K562 (cell line): ENCODE results near the gene PRKACB. TPM values are rescaled to one million over a fixed set of nuclear protein-coding genes. Genes with fewer than 3 reads are reported as not detected.

ENCODE experiments used
- ATAC-seq: fragments of 200-7000 bp; cut with Tn5 transposase; 3 replicates; pipeline ENCODE4 v1.9.1; 2020; ENCODE audit warnings: moderate library complexity
- BruUV-seq: library from RNA; stranded (reverse); fragments of 400-500 nt; replicated peaks from 2 replicates; lab custom pipeline; 2021; lab: Mats Ljungman, UMichigan
- CTCF ChIA-PET: fragments of 300-600 bp; formaldehyde crosslinking; extraction: SDS; loops from one replicate; lab custom pipeline; 2021; ENCODE audit warnings: low intra/inter-chr PET ratio; lab: Yijun Ruan, JAX
- POLR2A ChIA-PET: fragments of 300-600, 350-650 bp; sonication (Branson Sonifier 250); formaldehyde crosslinking; extraction: SDS; loops from one replicate; lab custom pipeline; 2021; ENCODE audit warnings: antibody characterized with exemption, inconsistent platforms; lab: Yijun Ruan, JAX
- DNase-seq, 4 experiments: peaks; one replicate each; pipeline versions ENCODE4 v3.0.0 to v3.0.0-alpha.2; 2011 to 2018; ENCODE audit warnings: low spot score in 3 of 4, mixed read lengths in 3 of 4; ENCODE audit errors: extremely low read depth in 1 of 4
- FAIRE-seq: peaks from 2 replicates; lab custom pipeline; 2011; peaks lifted over from hg19 to GRCh38; lab: Jason Lieb, UNC
- H2AFZ ChIP-seq: 2 replicates; pipeline ENCODE4 v1.6.0; 2011; ENCODE audit warnings: low read depth, low read length, control low read depth, inconsistent platforms
- H3K27ac ChIP-seq: fragments of 200-600 bp; 3 replicates; pipeline ENCODE4 v1.8.0; 2011; ENCODE audit warnings: low read depth, mild to moderate bottlenecking, control low read depth, inconsistent platforms, low read length, moderate library complexity, mixed read lengths; ENCODE audit errors: extremely low read depth
- H3K27me3 ChIP-seq, 2 experiments: fragments of 300-600 bp in 1 of 2; 2 replicates in 1 of 2; 3 replicates in 1 of 2; pipeline versions ENCODE4 v1.6.0 to v1.8.0; 2011; ENCODE audit warnings: inconsistent platforms in 2 of 2, low read length in 2 of 2, mild to moderate bottlenecking in 1 of 2, mixed read lengths in 1 of 2, moderate library complexity in 1 of 2; ENCODE audit not compliant: control insufficient read depth in 2 of 2, insufficient read depth in 2 of 2
- H3K36me3 ChIP-seq: fragments of 300-600 bp; 3 replicates; pipeline ENCODE4 v1.8.0; 2011; ENCODE audit warnings: mild to moderate bottlenecking, low read length, inconsistent platforms; ENCODE audit not compliant: control insufficient read depth, insufficient read depth
- H3K4me1 ChIP-seq, 2 experiments: fragments of 200-600 bp in 1 of 2; replicated peaks in 1 of 2; 2 replicates in 1 of 2; 3 replicates in 1 of 2; pipeline versions ENCODE4 v1.5.1 to v1.8.0; 2011; ENCODE audit warnings: inconsistent platforms in 2 of 2, low read length in 2 of 2, mild to moderate bottlenecking in 1 of 2, mixed read lengths in 1 of 2, moderate library complexity in 1 of 2; ENCODE audit not compliant: control insufficient read depth in 2 of 2, insufficient read depth in 2 of 2
- H3K4me2 ChIP-seq: 2 replicates; pipeline ENCODE4 v1.6.1; 2011; ENCODE audit warnings: low read length, control low read depth, inconsistent platforms, mixed read lengths; ENCODE audit not compliant: insufficient read depth
- H3K4me3 ChIP-seq: fragments of 200-600 bp; sonication (generic), shearing (Covaris generic); 2 replicates; pipeline ENCODE4 v1.5.1; 2016; ENCODE audit warnings: control low read depth, inconsistent platforms
- H3K79me2 ChIP-seq: fragments of 200-600 bp; 3 replicates; pipeline ENCODE4 v1.8.0; 2011; ENCODE audit warnings: low read length, inconsistent platforms; ENCODE audit not compliant: control insufficient read depth, insufficient read depth
- H3K9ac ChIP-seq, 2 experiments: 2 replicates each; pipeline versions ENCODE4 v1.6.0 to v1.6.1; 2011; ENCODE audit warnings: low read depth in 2 of 2, low read length in 2 of 2, control low read depth in 1 of 2, inconsistent platforms in 1 of 2, mild to moderate bottlenecking in 1 of 2, mixed read lengths in 1 of 2; ENCODE audit not compliant: insufficient read depth in 1 of 2
- H3K9me1 ChIP-seq: one replicate; pipeline ENCODE4 v1.6.0; 2011; ENCODE audit warnings: inconsistent platforms, mild to moderate bottlenecking, low read length, moderate library complexity; ENCODE audit not compliant: control insufficient read depth, insufficient read depth
- H3K9me3 ChIP-seq: replicated peaks from 2 replicates; pipeline ENCODE4 v1.5.1; 2011; ENCODE audit warnings: low read depth, low read length, inconsistent platforms; ENCODE audit not compliant: control insufficient read depth, insufficient read depth
- H4K20me1 ChIP-seq: replicated peaks from 2 replicates; pipeline ENCODE4 v1.6.1; 2011; ENCODE audit warnings: low read length, inconsistent platforms, mixed read lengths; ENCODE audit not compliant: control insufficient read depth, insufficient read depth
- DIDO1 ChIP-seq: fragments of 450-650 bp; IDR thresholded peaks from 2 replicates; pipeline ENCODE4 v1.6.1; 2016; ENCODE audit warnings: low read depth, missing biosample characterization, missing genetic modification characterization
- EZH2 ChIP-seq: IDR thresholded peaks from 2 replicates; pipeline ENCODE4 v1.6.1; 2012; ENCODE audit warnings: low read depth, mild to moderate bottlenecking, inconsistent platforms, low read length, borderline replicate concordance
- FOXJ2 ChIP-seq: fragments of 200-800 bp; sonication (Bioruptor generic); IDR thresholded peaks from 2 replicates; pipeline ENCODE4 v1.6.1; 2016; ENCODE audit warnings: missing genetic modification characterization, missing compliant biosample characterization
- GTF2F1 ChIP-seq: IDR thresholded peaks from 2 replicates; pipeline ENCODE4 v1.6.1; 2011; ENCODE audit warnings: low read depth, low read length, improper control_type of control experiment
- KAT8 ChIP-seq: fragments of 450-650 bp; IDR thresholded peaks from 2 replicates; pipeline ENCODE4 v1.6.1; 2016; ENCODE audit warnings: low read depth, mild to moderate bottlenecking
- NCOA4 ChIP-seq: fragments of 450-650 bp; IDR thresholded peaks from 2 replicates; pipeline ENCODE4 v1.6.1; 2018; ENCODE audit warnings: mild to moderate bottlenecking; ENCODE audit not compliant: partially characterized antibody
- NR3C1 ChIP-seq: sonication (generic); formaldehyde crosslinking; IDR thresholded peaks from 2 replicates; pipeline ENCODE4 v1.8.1; 2022; ENCODE audit warnings: missing genetic modification reagents
- POLR2H ChIP-seq: IDR thresholded peaks from 2 replicates; pipeline ENCODE4 v1.6.1; 2016; ENCODE audit warnings: missing genetic modification characterization, low read depth, mild to moderate bottlenecking, control low read depth, missing compliant biosample characterization, moderate library complexity
- SMAD2 ChIP-seq: fragments of 150-350 bp; IDR thresholded peaks from 2 replicates; pipeline ENCODE4 v1.6.1; 2014; ENCODE audit warnings: low read depth, mild to moderate bottlenecking, low read length
- SREBF2 ChIP-seq: sonication (generic); formaldehyde crosslinking; IDR thresholded peaks from 2 replicates; pipeline ENCODE4 v1.4.0; 2020; ENCODE audit warnings: mild to moderate bottlenecking, missing genetic modification reagents
- TAF9B ChIP-seq: fragments of 450-650 bp; IDR thresholded peaks from 2 replicates; pipeline ENCODE4 v1.6.1; 2018; ENCODE audit warnings: mild to moderate bottlenecking; ENCODE audit not compliant: partially characterized antibody
- TCF3 ChIP-seq: sonication (generic); formaldehyde crosslinking; IDR thresholded peaks from 2 replicates; pipeline ENCODE4 v1.4.0; 2020; ENCODE audit warnings: mild to moderate bottlenecking, missing genetic modification reagents
- ZNF263 ChIP-seq: sonication (generic); formaldehyde crosslinking; IDR thresholded peaks from 2 replicates; pipeline ENCODE4 v1.8.0; 2022; ENCODE audit warnings: mild to moderate bottlenecking, missing genetic modification reagents, borderline replicate concordance
- WGBS: fragments of 100-300 bp; shearing (Covaris generic); methylation state at CpG from one replicate; pipeline ENCODE4 v1.1.6; 2016; ENCODE audit warnings: low coverage, mixed read lengths; ENCODE audit not compliant: insufficient coverage; ENCODE audit errors: missing lambda C conversion rate; 5-methylcytosine and 5-hydroxymethylcytosine counted together
- in situ Hi-C: fragments of 300-500 bp; cut with MboI; formaldehyde crosslinking; loops from 4 replicates; pipeline ENCODE4 v1.15.0; 2018; ENCODE audit warnings: inconsistent platforms, mixed read lengths
- intact Hi-C: fragments of 100-400 bp; cut with micrococcal nuclease; formaldehyde crosslinking; loops from 2 replicates; pipeline ENCODE4 v1.14.2; 2022
- polyA plus RNA-seq, 8 experiments: library from polyadenylated mRNA; depleted of rRNA in 4 of 8; stranded (reverse) in 5 of 8; unstranded in 3 of 8; fragments of >200 nt; fragmentation: Nextera tagmentation in 2 of 8; fragmentation: Illumina TruSeq in 1 of 8; extraction: Ambion mirVana in 2 of 8; extraction: Trizol in 1 of 8; gene quantifications; 2 replicates each; pipeline versions ENCODE4 v1.2.1 to v1.2.3, GENCODE V29; 2011 to 2014; ENCODE audit warnings: inconsistent platforms in 1 of 8, missing spikeins in 1 of 8
- total RNA-seq, 7 experiments: library from RNA; depleted of rRNA in 6 of 7; stranded (reverse); fragments of >200 nt in 6 of 7; fragmentation: Illumina TruSeq in 2 of 7; extraction: Trizol in 2 of 7; gene quantifications; 2 replicates each; pipeline versions ENCODE4 v1.2.1 to v1.2.3, GENCODE V29; 2011 to 2021; ENCODE audit warnings: low replicate concordance in 1 of 7
- TF ChIP-seq, protein P1 (sequence below): fragments of 450-650 bp; formaldehyde crosslinking; IDR thresholded peaks from 2 replicates; pipeline ENCODE4 v1.4.0; 2020; ENCODE audit warnings: mild to moderate bottlenecking, moderate library complexity
- TF ChIP-seq, protein P2 (sequence below): sonication (generic); formaldehyde crosslinking; IDR thresholded peaks from 2 replicates; pipeline ENCODE4 v1.5.0; 2020; ENCODE audit warnings: missing genetic modification reagents

Gene PRKACB
- total and polyA plus RNA-seq, 9 of the 15 experiments (the other 6 are each of a cell fraction or from before 2014, with no cell fraction given) = 1.1 to 5.2 (median 2.8) TPM

DNA sequence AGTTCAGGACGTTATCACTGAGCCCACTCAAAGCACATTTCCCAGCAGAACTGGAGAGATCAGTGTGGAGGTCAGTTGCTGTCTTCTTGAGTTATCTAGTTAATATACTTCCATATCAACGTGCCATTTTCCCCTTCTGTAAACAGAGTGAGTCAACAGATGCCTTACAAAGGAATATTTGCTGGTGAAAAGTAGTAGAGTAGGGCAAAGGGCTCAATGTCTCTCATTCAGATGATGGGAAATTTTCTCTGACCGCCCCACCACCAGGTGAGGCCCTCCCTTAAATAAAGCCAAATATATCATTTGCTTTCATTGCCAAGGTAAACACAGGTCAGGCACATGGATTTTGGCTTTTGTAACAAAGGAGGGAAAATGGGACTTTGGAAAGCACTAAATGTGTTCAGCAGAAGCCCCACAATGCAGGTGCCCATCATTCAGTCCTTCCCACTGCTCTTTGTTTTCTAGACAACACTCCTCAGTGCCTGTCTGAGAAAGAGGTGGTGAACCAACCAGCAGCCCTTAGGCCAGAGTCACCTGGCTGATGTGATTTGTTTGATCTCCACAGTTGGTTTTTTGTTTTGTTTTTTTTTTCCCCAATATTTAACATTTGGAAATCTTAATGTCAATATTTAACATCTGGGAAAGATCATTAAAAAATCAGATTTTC is 116.9 kb downstream of the PRKACB start:
- H3K4me3 ChIP-seq = no peak overlapping the region
- no peak for ATAC-seq
- no peaks in the 10 kb centered on the region for H3K9me1 ChIP-seq
- no peak for DNase-seq
- ChIA-PET CTCF (no interaction called here), POLR2A (no interaction called here)
- TF ChIP-seq TCF3 (peak; percentile 10; the same call in 1 of the 2 replicates), NCOA4 (no peak)
- H3K27ac ChIP-seq = no peak overlapping the region
- FAIRE-seq = no peak
- H3K9me3 ChIP-seq = no peaks in the 10 kb centered on the region
- H2AFZ ChIP-seq = no peak overlapping the region
- H3K4me1 ChIP-seq = no peaks in the 10 kb centered on the region; a peak in 1 of 5 replicates
- in situ Hi-C loops (no loop called here), intact Hi-C loops (no loop called here)
- no peaks in the 10 kb centered on the region for H3K27me3 ChIP-seq
- WGBS = 11% methylated on average over 3 of the region's 3 CpGs
- no peak overlapping the region for H3K9ac ChIP-seq
- H4K20me1 ChIP-seq = no peaks in the 10 kb centered on the region
- no peaks in the 10 kb centered on the region for H3K79me2 ChIP-seq
- H3K4me2 ChIP-seq = no peak overlapping the region
- BruUV-seq = no TSS peak
- no peaks in the 10 kb centered on the region for H3K36me3 ChIP-seq

DNA sequence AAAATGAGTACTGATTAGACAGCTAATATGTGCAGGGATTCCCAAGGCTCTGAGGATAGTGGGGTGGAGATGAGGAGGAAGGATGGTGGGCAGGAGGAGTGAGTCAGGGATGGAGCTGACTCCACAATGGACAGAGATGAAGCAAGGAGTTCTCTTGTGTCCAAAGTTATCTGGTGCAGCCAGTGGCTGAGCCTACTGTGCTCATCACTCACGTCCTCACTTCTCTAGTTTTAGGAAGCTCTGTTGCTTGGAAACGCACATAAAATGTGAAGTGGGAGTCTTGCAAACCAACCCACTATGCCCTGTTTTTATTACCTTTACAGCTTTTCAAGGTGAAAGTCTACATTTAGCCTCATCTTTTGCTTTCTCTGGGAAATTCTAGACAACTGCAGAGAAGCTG is 120.9 kb downstream of the PRKACB start:
- Histone ChIP-seq H3K4me3 (no peak overlapping the region), H3K4me1 (no peaks in the 10 kb centered on the region; a peak in 1 of 5 replicates), H3K4me2 (no peak overlapping the region), H3K9me3 (no peaks in the 10 kb centered on the region), H3K9me1 (no peaks in the 10 kb centered on the region), H3K36me3 (no peaks in the 10 kb centered on the region), H3K27me3 (no peaks in the 10 kb centered on the region), H3K27ac (no peak overlapping the region), H4K20me1 (no peaks in the 10 kb centered on the region), H3K9ac (no peak overlapping the region), H3K79me2 (no peaks in the 10 kb centered on the region), H2AFZ (no peak overlapping the region)
- intact Hi-C loops (no loop called here), in situ Hi-C loops (no loop called here)
- no peak for DNase-seq
- ChIA-PET CTCF (no interaction called here), POLR2A (interaction anchor here (0.8 to 1.7 kb wide), 2 partner anchors 14 to 25 kb away, joined by 3 to 6 read pairs; no protein-coding TSS in a partner anchor)
- BruUV-seq = no TSS peak
- WGBS = 5% methylated on average over 2 of the region's 2 CpGs
- ATAC-seq = no peak
- FAIRE-seq = no peak
- TF ChIP-seq SMAD2 (no peak), SREBF2 (no peak), EZH2 (no peak), ZNF263 (CRISPR knock-in tag) (no peak), DIDO1 (tag) (no peak), KAT8 (no peak), NR3C1 (CRISPR knock-in tag) (no peak), POLR2H (tag) (no peak), FOXJ2 (tag) (no peak), TAF9B (no peak), GTF2F1 (no peak)
- TF ChIP-seq, protein P1, sequence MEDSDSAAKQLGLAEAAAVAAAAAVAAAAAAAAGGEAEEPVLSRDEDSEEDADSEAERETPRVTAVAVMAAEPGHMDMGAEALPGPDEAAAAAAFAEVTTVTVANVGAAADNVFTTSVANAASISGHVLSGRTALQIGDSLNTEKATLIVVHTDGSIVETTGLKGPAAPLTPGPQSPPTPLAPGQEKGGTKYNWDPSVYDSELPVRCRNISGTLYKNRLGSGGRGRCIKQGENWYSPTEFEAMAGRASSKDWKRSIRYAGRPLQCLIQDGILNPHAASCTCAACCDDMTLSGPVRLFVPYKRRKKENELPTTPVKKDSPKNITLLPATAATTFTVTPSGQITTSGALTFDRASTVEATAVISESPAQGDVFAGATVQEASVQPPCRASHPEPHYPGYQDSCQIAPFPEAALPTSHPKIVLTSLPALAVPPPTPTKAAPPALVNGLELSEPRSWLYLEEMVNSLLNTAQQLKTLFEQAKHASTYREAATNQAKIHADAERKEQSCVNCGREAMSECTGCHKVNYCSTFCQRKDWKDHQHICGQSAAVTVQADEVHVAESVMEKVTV (CRISPR knock-in tag) = no peak
- TF ChIP-seq, protein P2, sequence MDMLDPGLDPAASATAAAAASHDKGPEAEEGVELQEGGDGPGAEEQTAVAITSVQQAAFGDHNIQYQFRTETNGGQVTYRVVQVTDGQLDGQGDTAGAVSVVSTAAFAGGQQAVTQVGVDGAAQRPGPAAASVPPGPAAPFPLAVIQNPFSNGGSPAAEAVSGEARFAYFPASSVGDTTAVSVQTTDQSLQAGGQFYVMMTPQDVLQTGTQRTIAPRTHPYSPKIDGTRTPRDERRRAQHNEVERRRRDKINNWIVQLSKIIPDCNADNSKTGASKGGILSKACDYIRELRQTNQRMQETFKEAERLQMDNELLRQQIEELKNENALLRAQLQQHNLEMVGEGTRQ = no peak
